PC-3 (cell line): Measurements from ENCODE around the gene AGER. TPM values are rescaled to one million over a fixed set of nuclear protein-coding genes. Genes with fewer than 3 reads are reported as not detected.

Source experiments
- ATAC-seq: fragments of 200-7000 bp; cut with Tn5 transposase; 2 replicates; pipeline ENCODE4 v1.9.1; 2020; ENCODE audit warnings: mild to moderate bottlenecking, moderate library complexity
- BruUV-seq: library from RNA; stranded (reverse); fragments of 400-500 nt; replicated peaks from 2 replicates; lab custom pipeline; 2021; lab: Mats Ljungman, UMichigan
- CTCF ChIA-PET: fragments of 300-600 bp; sonication (Branson Sonifier 250); formaldehyde crosslinking; loops from one replicate; lab custom pipeline; 2022; ENCODE audit warnings: antibody characterized with exemption; lab: Charles Lee
- POLR2A ChIA-PET: fragments of 300-600 bp; sonication (Branson Sonifier 250); formaldehyde crosslinking; loops from one replicate; lab custom pipeline; 2022; ENCODE audit warnings: antibody characterized with exemption; ENCODE audit not compliant: unreplicated experiment; lab: Charles Lee
- DNase-seq: peaks from one replicate; pipeline ENCODE4 v3.0.0-alpha.2; 2015
- H2AFZ ChIP-seq: fragments of 300-600 bp; sonication (generic); 2 replicates; pipeline ENCODE4 v1.6.0; 2016; ENCODE audit warnings: antibody characterized with exemption, low read length
- H3F3A ChIP-seq: fragments of 300-600 bp; sonication (generic); one replicate; pipeline ENCODE4 v1.6.0; 2017; ENCODE audit warnings: antibody characterized with exemption, low read length, control low read depth, mild to moderate bottlenecking; ENCODE audit not compliant: unreplicated experiment
- H3K27ac ChIP-seq: fragments of 300-600 bp; sonication (generic); 2 replicates; pipeline ENCODE4 v1.5.1; 2016; ENCODE audit warnings: mild to moderate bottlenecking, low read length
- H3K27me3 ChIP-seq: fragments of 300-600 bp; sonication (generic); 2 replicates; pipeline ENCODE4 v1.6.1; 2016; ENCODE audit warnings: low read length, mixed read lengths
- H3K36me3 ChIP-seq: fragments of 300-600 bp; sonication (generic); 2 replicates; pipeline ENCODE4 v1.6.1; 2016; ENCODE audit warnings: low read depth, mixed run types, low read length, mixed read lengths
- H3K4me1 ChIP-seq: fragments of 300-600 bp; sonication (generic); 2 replicates; pipeline ENCODE4 v1.5.1; 2016; ENCODE audit warnings: low read length; ENCODE audit not compliant: insufficient read depth
- H3K4me2 ChIP-seq: fragments of 300-600 bp; sonication (generic); 2 replicates; pipeline ENCODE4 v1.6.0; 2016; ENCODE audit warnings: low read length
- H3K4me3 ChIP-seq: fragments of 300-600 bp; sonication (generic); 2 replicates; pipeline ENCODE4 v1.5.1; 2016; ENCODE audit warnings: mild to moderate bottlenecking, low read length, mixed read lengths
- H3K79me2 ChIP-seq: fragments of 300-600 bp; sonication (generic); 2 replicates; pipeline ENCODE4 v1.6.1; 2017; ENCODE audit warnings: low read length, mixed read lengths
- H3K9ac ChIP-seq: fragments of 300-600 bp; sonication (generic); 2 replicates; pipeline ENCODE4 v1.6.0; 2016; ENCODE audit warnings: mild to moderate bottlenecking, low read length
- H3K9me2 ChIP-seq: fragments of 300-600 bp; sonication (generic); replicated peaks from 2 replicates; pipeline ENCODE4 v1.6.1; 2016; ENCODE audit warnings: mixed run types, low read length, mixed read lengths
- H3K9me3 ChIP-seq: fragments of 300-600 bp; sonication (generic); 2 replicates; pipeline ENCODE4 v1.6.1; 2016; ENCODE audit warnings: low read length, mixed read lengths
- H4K20me1 ChIP-seq: fragments of 300-600 bp; sonication (generic); 2 replicates; pipeline ENCODE4 v1.6.1; 2016; ENCODE audit warnings: low read length, mixed read lengths
- CTCF ChIP-seq: fragments of 300-600 bp; sonication (generic); conservative IDR thresholded peaks from 2 replicates; pipeline ENCODE4 v1.5.1; 2017; ENCODE audit warnings: antibody characterized with exemption, low read depth, mild to moderate bottlenecking, low read length
- EZH2 ChIP-seq: fragments of 300-600 bp; sonication (generic); IDR thresholded peaks from one replicate; pipeline ENCODE4 v1.6.1; 2017; ENCODE audit warnings: antibody characterized with exemption, mild to moderate bottlenecking, low read length; ENCODE audit not compliant: unreplicated experiment
- EZH2phosphoT487 ChIP-seq: fragments of 300-600 bp; sonication (generic); IDR thresholded peaks from 2 replicates; pipeline ENCODE4 v1.6.1; 2018; ENCODE audit warnings: mild to moderate bottlenecking, antibody characterized with exemption, low read length, borderline replicate concordance
- intact Hi-C: fragments of 100-400 bp; cut with micrococcal nuclease; formaldehyde crosslinking; loops from 2 replicates; pipeline ENCODE4 v1.9.0; 2023
- total RNA-seq: library from RNA; depleted of rRNA; stranded (reverse); fragments of >200 nt; gene quantifications from 2 replicates; pipeline ENCODE4 v1.2.3, GENCODE V29; 2014

Gene AGER
- total RNA-seq, 1 experiment from 2014 or later, result 2.0 TPM

DNA sequence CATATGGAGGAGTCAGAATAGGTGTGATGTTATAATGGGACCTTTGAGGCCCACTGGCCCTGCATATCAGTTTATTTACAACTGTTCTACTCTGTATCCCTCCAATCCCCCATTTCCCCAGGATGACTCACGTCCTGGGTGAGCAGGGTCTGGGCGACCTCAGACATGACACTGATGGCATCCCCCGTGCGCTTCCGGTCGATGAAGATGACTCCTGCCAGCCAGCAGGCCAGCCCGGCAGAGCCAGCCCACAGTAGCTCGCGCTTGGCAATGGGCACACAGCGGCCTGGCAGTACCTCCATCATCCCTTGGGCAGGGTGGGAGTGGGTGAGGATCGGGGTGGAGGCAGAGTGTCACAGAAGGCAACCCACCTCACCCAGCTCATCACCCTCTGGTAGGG lies 13.8 kb downstream of the AGER start:
- BruUV-seq, result no TSS peak
- no peak overlapping the region for H3K27ac ChIP-seq
- CTCF ChIA-PET, result no interaction called here
- H3K4me2 ChIP-seq, result no peak overlapping the region
- H3K9me3 ChIP-seq, result no peaks in the 10 kb centered on the region
- POLR2A ChIA-PET, result no interaction called here
- no peak overlapping the region for H2AFZ ChIP-seq
- no peak for ATAC-seq
- H3K4me1 ChIP-seq, result peaks cover 9% of the 10 kb centered on the region; the same call in 1 of the 2 replicates
- no peak for DNase-seq
- H4K20me1 ChIP-seq, result no peaks in the 10 kb centered on the region
- TF ChIP-seq EZH2phosphoT487, result no peak
- H3F3A ChIP-seq, result no peaks in the 10 kb centered on the region
- no peak overlapping the region for H3K9ac ChIP-seq
- no peak overlapping the region for H3K4me3 ChIP-seq
- intact Hi-C loops, result no loop called here
- H3K36me3 ChIP-seq, result peaks cover 16% of the 10 kb centered on the region; the same call in 1 of the 2 replicates
- H3K27me3 ChIP-seq, result no peaks in the 10 kb centered on the region
- peaks cover 16% of the 10 kb centered on the region for H3K79me2 ChIP-seq
- H3K9me2 ChIP-seq, result no peaks in the 10 kb centered on the region

DNA sequence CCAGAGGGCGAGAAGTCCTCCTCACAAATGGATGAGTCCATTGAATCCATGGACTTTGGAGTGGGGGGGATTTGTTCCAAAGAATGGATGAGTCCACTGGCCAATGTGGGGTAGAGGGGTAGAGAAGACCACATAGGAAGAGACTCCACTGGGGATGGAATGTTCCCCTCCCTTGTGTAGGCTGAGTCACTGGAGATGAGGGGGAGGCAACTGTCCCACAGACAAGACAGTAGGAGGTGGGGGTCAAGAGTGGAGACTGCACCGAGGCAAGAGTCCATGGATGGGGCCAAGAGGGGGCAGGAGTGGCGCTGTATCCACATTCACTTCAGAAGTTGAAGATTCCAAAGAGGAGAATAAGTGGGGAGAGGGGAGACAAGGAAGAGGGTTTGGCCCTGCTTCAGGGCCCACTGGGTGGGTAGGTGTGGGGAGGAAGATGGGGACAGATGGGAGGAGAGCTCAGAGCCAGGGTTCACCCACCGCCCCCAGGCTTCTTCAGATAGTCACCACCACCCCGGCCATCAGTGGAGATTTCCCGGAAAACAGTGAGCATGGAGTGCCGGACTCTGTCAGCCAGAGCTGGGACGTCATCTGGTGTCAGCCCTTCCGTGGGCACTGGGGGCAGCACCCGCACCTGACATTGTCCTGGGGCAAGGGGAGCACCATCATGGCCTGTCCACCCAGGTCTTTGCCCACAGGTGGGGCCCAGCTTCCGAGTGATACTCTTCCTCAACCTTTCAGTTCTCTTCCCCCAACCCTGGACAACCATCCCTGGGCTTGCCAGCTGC lies 15.1 kb downstream of the AGER start:
- H3F3A ChIP-seq, result no peaks in the 10 kb centered on the region
- H2AFZ ChIP-seq, result no peak overlapping the region
- no peak overlapping the region for H3K27ac ChIP-seq
- intact Hi-C loops, result no loop called here
- BruUV-seq, result no TSS peak
- POLR2A ChIA-PET, result interaction anchor here (0.6 kb wide), 1 partner anchor 14 kb away, joined by 3 read pairs; no protein-coding TSS in a partner anchor
- no peaks in the 10 kb centered on the region for H3K4me1 ChIP-seq
- ATAC-seq (peak; percentile 29; the same call in 1 of the 2 replicates), DNase-seq (no peak)
- H3K4me3 ChIP-seq, result no peak overlapping the region
- peaks cover 3% of the 10 kb centered on the region; the same call in 1 of the 2 replicates for H3K79me2 ChIP-seq
- CTCF ChIA-PET, result interaction anchor here (0.5 to 0.6 kb wide), 2 partner anchors 10 to 55 kb away, joined by 5 to 12 read pairs; partner anchors contain the start of gene NOTCH4
- no peak overlapping the region for H3K9ac ChIP-seq
- peaks cover 16% of the 10 kb centered on the region; the same call in 1 of the 2 replicates for H3K36me3 ChIP-seq
- no peaks in the 10 kb centered on the region for H3K27me3 ChIP-seq
- TF ChIP-seq EZH2 (no peak), EZH2phosphoT487 (no peak), CTCF (0 out of 2 replicates have a peak, but pooled peaks have one; percentile 12)
- no peak overlapping the region for H3K4me2 ChIP-seq
- no peaks in the 10 kb centered on the region for H3K9me2 ChIP-seq
- H4K20me1 ChIP-seq, result no peaks in the 10 kb centered on the region
- H3K9me3 ChIP-seq, result no peaks in the 10 kb centered on the region

DNA sequence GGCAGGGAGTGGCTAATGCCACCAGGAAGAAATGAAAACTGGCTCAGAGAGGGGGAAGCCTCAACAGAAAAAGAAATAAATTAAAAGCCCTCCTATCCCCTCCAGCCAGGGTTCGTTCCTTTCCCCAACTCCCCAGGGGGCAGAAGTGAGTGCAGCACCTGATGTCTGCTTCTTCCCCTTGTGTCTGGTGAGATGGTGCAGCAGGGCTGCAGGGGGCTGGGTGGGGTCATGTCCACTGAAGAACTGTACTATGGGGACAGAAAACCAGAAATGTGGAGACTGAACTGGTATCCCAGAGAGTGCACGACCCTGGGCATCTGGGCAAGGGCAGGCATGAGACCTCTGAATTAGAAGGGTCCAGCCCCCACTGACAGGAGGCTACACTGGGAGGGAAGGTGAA lies 15.7 kb downstream of the AGER start:
- POLR2A ChIA-PET, result no interaction called here
- Histone ChIP-seq H3K4me3 (no peak overlapping the region), H3K9me2 (no peaks in the 10 kb centered on the region), H3K79me2 (no peaks in the 10 kb centered on the region), H3F3A (no peaks in the 10 kb centered on the region), H3K9me3 (no peaks in the 10 kb centered on the region), H3K36me3 (peaks cover 16% of the 10 kb centered on the region; the same call in 1 of the 2 replicates), H2AFZ (no peak overlapping the region), H3K4me1 (no peaks in the 10 kb centered on the region), H4K20me1 (no peaks in the 10 kb centered on the region), H3K27me3 (no peaks in the 10 kb centered on the region), H3K27ac (no peak overlapping the region), H3K4me2 (no peak overlapping the region), H3K9ac (no peak overlapping the region)
- TF ChIP-seq CTCF (no peak), EZH2 (no peak), EZH2phosphoT487 (no peak)
- DNase-seq (no peak), ATAC-seq (no peak)
- TSS peak; percentile 56 for BruUV-seq
- intact Hi-C loops, result no loop called here
- CTCF ChIA-PET, result interaction anchor here (0.6 kb wide), 1 partner anchor 361 kb away, joined by 16 read pairs; no protein-coding TSS in a partner anchor
